HG03196 (cell line): ENCODE results near the gene CEACAM4.
"Not testable (repeated sequence)": the region's sequence is repeated elsewhere in the genome, so short reads cannot be mapped to it uniquely, and the experiment has no call there.

Experiments used
- ATAC-seq: cut with Tn5 transposase; IDR thresholded peaks from one replicate; pipeline ENCODE4 v1.9.1; 2021; ENCODE audit not compliant: unreplicated experiment

The CEACAM4 gene

DNA sequence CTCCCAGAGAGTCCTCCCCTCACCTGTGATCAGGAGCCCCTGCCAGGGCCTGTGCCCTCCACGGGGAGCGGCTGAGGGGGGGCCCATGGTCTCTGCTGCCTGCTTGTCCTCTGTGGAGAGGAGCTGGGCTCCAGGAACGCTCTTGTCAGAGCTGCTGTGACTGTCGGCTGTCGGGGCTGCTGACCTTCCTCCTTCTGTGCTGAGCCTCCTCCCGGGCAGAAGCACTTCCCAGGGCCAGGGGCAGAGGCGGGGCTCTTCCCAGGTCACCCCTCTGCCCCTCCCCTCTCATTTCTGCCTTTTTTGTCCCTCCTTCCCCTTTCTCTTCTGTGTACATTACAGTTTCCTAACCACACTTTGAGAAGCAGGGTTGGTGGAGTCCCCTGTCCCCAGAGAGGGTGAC is at the start of gene CEACAM4:
TSS of gene CEACAM4 (minus strand) at position 198 of the 400 bp plus-strand sequence. CDS start at position 87, 111 bp downstream.
- no peak for ATAC-seq

- ATAC-seq = no peak
Measured at GRCh38 chr19:41671486-41671885, 44.6 kb upstream of the CEACAM4 start.

GRCh38 chr19:41670755-41671154 is 43.9 kb upstream of the CEACAM4 start:
- ATAC-seq = no peak

DNA sequence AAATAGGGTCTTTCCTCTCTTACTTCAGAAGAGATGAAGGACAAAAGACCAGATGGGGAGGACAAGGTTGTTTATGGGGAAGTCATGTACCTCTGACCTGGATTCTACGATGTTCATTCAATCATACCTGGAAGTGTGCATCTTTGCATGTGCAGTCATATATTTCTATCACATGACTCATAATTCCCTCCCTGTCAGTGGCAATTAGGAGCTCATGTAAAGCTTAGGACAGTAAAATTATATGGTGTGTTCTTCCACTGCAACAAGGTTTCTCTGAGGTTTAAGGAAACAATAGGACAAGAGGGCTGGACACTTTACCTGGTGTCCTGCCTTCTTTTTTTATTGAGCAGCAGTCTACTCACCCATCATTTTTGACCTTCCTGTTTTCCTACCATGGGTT is 41.4 kb upstream of the CEACAM4 start:
- ATAC-seq = no peak

DNA sequence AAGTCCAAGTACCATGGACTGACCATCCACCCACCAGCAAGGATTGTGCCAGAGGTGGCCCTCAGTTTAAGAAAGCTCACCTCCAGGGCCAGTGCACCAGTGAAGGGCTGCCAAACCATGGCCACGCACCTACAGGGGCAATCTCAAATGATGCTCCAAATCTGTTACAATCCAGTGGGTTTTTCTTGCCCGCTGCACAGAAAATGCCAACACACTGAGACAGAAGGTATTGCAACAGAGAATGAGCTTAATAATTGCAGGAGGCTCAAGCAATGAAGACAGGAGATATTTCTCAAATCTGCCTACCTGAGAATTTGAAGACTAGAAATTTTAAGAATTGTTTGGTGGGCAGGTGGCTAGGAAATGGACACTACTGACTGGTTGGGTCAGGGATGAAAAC is 39.2 kb upstream of the CEACAM4 start:
- no peak for ATAC-seq

DNA sequence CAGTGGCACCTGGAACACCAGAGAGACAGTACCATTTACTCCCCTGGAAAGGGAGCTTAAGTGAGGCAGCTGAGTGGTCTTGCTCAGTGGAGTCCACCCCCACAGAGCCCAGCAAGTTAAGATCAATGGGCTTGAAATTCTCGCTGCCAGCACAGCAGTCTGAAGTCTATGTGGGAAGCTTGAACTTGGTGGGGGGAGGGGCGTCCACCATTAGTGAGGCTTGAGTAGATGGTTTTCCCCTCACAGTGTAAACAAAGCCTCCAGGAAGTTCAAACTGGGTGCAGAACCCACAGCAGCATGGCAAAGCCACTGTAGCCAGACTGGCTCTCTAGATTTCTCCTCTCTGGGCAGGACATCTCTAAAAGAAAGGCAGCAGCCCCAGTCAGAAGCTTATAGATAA is 30.3 kb upstream of the CEACAM4 start:
- no peak for ATAC-seq

- ATAC-seq = not testable (repeated sequence)
Measured at GRCh38 chr19:41656756-41657155, 29.9 kb upstream of the CEACAM4 start.

DNA sequence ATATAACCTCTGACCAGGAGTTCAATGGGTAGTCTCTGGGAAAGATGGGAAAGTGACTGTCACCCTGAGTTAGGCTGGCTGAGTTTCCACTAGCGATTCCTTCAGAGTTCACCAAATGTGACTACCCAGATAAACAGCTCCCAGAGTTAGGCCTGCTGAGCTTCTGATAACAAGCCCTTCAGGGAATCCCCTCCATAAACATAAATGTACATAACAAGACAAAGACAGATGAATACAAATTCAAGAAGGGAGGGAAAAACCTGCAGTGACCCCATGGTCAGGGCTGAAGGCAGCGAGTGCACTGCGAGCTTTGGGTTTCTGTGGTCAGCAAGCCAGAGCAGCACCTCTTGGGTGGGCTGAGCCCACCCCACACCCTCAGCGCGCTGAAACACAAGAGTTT is 25.4 kb upstream of the CEACAM4 start:
- ATAC-seq = no peak

- ATAC-seq = no peak
Measured at GRCh38 chr19:41649827-41650226, 23.0 kb upstream of the CEACAM4 start.

GRCh38 chr19:41646589-41647204 is 19.8 kb upstream of the CEACAM4 start:
- ATAC-seq = no peak

GRCh38 chr19:41641879-41642485 is 15.1 kb upstream of the CEACAM4 start:
- ATAC-seq = no peak

DNA sequence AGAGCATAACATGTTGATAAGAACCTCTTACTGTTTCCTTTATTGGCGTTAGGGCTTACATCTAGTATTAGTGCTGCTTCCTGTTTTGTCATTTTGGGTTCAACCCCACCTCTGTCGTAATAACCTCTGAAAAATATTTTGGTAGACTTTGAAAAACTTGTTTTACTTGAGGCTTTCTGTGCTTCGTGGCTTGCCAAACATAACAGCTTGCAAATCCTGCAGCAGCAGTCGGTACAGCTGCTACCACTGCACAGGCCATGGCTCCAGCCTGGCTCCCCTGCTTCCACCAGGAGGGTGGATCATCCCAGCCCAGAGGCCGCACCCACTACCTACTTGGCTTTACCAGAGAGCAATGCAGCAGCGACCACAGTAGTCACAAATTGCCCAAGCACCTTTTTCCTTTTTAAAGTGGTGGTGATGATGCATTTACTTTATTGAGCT is 11.8 kb upstream of the CEACAM4 start:
- no peak for ATAC-seq

DNA sequence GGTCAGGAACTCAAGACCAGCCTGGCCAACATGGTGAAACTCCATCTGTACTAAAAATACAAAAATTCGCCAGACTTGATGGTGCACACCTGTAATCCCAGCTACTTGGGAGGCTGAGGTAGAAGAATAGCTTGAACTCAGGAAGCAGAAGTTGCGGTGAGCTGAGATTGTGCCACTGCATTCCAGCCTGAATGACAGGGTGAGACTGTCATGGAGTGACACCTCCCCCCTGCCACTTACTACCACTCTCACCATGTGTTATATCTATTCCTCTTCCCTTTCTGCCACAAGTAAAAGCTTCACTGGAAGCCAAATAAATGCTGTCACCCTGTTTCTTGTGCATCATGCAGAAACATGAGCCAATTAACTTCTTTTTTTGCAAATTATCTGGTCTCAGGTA is 10.6 kb upstream of the CEACAM4 start:
- no peak for ATAC-seq

- no peak for ATAC-seq
Measured at GRCh38 chr19:41627966-41628675, 1.2 kb upstream of the CEACAM4 start.

DNA sequence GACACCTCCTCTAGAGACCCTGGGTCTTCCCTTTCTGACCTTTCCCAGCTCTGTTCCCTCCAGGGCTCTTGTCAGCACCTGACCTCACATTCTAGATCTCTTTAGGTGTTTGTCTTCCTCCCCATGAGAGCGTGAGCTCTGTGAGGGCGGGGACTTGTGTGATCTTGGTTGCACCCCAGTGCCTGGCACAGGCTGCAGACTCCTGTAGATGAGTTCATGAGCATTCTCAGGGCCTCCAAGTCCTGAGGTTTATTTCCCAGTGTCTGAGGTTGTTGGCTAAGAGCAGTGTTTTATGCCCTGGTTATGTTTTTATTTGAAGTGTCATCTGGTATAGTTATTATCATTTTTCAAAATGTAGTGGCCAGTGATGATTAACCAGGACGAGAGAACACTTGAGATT is 596 bp downstream of the CEACAM4 start:
- ATAC-seq = no peak

DNA sequence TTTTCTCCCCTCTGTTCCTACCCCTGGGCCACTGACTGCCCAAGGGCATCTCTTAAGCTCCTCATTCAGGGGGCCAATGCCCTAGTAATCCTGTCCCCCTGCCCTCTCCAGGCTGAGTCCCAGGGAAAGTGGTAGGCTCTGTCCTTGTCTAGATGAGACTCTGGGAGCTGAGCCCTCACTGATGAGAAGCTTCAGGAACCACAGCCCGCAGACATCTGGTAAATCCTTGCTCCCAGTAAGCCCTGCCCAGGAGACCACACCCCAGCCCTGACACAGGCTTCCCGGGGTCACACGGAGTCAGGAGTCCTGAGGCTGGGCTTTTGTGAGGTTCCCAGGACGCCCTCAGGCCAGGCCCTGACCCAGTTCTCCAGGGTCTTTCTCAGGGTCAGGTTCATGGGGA is 1.9 kb downstream of the CEACAM4 start:
- no peak for ATAC-seq

- ATAC-seq = no peak
Measured at GRCh38 chr19:41624515-41624914, 2.4 kb downstream of the CEACAM4 start.

- no peak for ATAC-seq
Measured at GRCh38 chr19:41623360-41623759, 3.5 kb downstream of the CEACAM4 start.

DNA sequence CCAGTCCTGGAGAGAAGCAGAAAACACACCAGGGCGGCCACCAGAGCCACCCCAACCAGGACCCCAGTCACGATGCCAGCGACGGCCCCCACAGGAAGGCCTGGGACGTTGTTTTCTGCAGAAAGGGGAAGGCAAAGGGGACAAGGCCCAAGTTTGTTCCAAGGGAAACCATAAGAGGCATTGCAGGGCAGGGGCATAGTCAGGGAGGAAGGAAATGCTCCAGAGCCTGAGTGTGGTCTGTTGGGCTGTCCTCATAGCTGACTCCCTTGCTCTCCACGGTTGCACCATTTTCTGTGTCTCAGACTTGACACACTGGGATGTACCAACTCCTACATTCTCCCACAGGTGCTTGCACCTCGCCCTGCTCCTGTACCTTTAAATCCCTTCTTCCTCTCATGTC is 5.2 kb downstream of the CEACAM4 start:
- ATAC-seq = no peak

DNA sequence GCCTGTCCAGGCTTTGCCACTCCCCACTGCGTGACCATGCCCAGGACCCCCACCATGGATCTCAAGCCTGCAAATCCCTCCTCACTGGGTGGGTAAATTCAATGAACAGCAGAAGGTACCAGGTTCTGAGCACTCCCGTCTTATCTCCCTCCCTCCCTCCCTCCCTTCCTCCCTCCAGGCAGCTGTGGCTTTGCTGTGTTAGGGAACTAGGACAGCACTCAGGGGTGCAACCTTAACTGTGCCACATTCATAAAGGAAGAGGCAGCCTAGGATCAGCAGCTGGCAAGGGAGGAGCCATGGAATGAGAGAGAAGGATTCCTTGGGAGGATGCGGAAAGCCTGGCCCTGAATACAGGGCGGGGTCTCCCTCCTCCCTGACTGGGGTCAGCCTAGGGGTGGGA is 5.6 kb downstream of the CEACAM4 start:
- no peak for ATAC-seq

DNA sequence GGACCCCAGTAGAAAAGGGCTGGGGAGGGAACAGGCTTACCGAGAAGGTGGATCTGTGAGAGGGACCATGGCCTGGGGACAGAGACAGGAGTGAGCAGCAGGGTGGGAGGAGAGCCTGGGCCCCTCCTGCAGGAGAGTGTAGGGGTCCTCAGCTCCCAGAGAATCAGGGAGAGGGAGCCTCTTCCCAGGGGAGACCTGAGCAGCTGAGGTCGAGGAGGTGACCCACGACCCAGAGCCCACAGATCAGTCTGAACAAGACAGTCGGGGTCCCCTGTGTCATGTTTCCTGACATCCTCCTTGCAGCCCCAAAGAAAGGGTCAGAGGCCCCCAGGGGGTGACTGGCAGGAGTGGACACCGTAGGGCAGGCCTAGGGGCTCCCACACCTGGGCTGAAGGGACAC is 6.7 kb downstream of the CEACAM4 start:
- ATAC-seq = no peak

DNA sequence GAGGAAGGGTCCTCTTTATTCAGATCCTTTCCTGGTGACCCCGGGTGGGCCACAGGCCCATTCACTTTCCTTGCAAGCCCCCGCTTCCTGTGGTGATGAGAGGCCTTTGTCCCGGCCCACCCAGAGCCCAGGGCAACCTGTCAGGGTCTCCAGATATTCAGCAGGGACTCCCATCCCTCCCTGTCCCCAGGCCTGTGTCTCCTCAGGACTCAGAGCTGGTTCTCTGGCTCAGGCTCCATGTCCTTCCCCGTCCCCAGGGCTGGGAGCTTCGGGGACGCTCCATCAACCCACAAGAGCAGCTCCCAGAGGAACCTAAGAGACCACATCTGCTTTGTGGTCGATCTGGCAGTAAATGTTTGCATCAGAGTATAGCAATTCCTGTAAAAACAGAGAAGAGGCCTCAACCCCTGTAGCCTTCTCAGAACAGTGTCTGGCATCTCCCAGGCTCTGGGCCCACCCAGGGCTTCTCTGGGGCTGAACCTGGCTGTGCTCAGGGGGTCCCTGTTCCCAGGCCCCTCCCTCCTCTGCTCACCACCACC is 7.8 kb downstream of the CEACAM4 start:
- no peak for ATAC-seq
